Lower leg skin (tissue), 4 donors: ENCODE measurements around the gene GRIK4. TPM values are rescaled to one million over a fixed set of nuclear protein-coding genes. Genes with fewer than 3 reads are reported as not detected.
"Not testable (repeated sequence)": the region's sequence is repeated elsewhere in the genome, so short reads cannot be mapped to it uniquely, and the experiment has no call there.

Experiments
- DNase-seq, 2 donors: peaks; one replicate each; pipeline ENCODE4 v3.0.0-alpha.2; 2019; ENCODE audit warnings: low spot score in 2 of 2
- H3K4me3 ChIP-seq: fragments of 200-600 bp; sonication (generic); 2 replicates; pipeline ENCODE4 v1.5.1; 2017; ENCODE audit warnings: mild to moderate bottlenecking, low read depth; ENCODE audit not compliant: poor library complexity, severe bottlenecking
- CTCF ChIP-seq, 3 donors: fragments of 450-650 bp; IDR thresholded peaks; one replicate each; pipeline ENCODE4 v1.5.1; 2016; ENCODE audit warnings: antibody characterized with exemption in 3 of 3, mild to moderate bottlenecking in 3 of 3, moderate library complexity in 2 of 3
- POLR2A ChIP-seq, 2 donors: fragments of 450-650 bp; IDR thresholded peaks; one replicate each; pipeline ENCODE4 v1.6.1; 2016 to 2017; ENCODE audit warnings: antibody characterized with exemption in 2 of 2, mild to moderate bottlenecking in 1 of 2, moderate library complexity in 1 of 2
- WGBS, 2 donors: methylation state at CpG; one replicate each; pipeline ENCODE4 v1.1.5; 2018; 5-methylcytosine and 5-hydroxymethylcytosine counted together
- intact Hi-C: fragments of 100-400 bp; cut with DNase I; formaldehyde crosslinking; loops from one replicate; pipeline ENCODE4 v1.15.0; 2023; ENCODE audit warnings: low total_unique reads
- total RNA-seq, 4 donors: library from RNA; depleted of rRNA; stranded (reverse); fragments of >200 nt; gene quantifications; one replicate each; pipeline ENCODE4 v1.1.0, GENCODE V29; 2016

GRIK4 gene
- total RNA-seq, 4 donors from 2014 or later: 0.06 to 0.67 TPM; not detected in 2

- intact Hi-C loops: no loop called here
- 61 to 82% methylated on average over 7 of the region's 7 CpGs for WGBS, 2 donors
- no peak for DNase-seq
These were observed 110.8 kb downstream of the GRIK4 start for GRCh38 chr11:120622189-120622875.

GRCh38 chr11:120624992-120625391 is 113.4 kb downstream of the GRIK4 start:
- DNase-seq, H3K4me3 ChIP-seq: not testable (repeated sequence)

More at GRCh38 chr11:120622189-120622875, 110.8 kb downstream of the GRIK4 start:
- TF ChIP-seq POLR2A (IDR thresholded peaks at IDR 0.05) (no peak), CTCF (IDR thresholded peaks at IDR 0.05) (no peak)
- no peak overlapping the region for H3K4me3 ChIP-seq

GRCh38 chr11:120625565-120625964 is 114.0 kb downstream of the GRIK4 start:
- intact Hi-C loops: no loop called here
- no peak for DNase-seq
- WGBS, 2 donors: 50 to 56% methylated on average over 4 of the region's 4 CpGs
- TF ChIP-seq CTCF (IDR thresholded peaks at IDR 0.05) (no peak), POLR2A (IDR thresholded peaks at IDR 0.05) (no peak)
- no peak overlapping the region for H3K4me3 ChIP-seq

More at GRCh38 chr11:120624992-120625391, 113.4 kb downstream of the GRIK4 start:
- WGBS, 2 donors: 90 to 95% methylated on average over 12 of the region's 12 CpGs
- intact Hi-C loops: not testable (repeated sequence)

GRCh38 chr11:120626791-120627190 is 115.2 kb downstream of the GRIK4 start:
- TF ChIP-seq POLR2A (IDR thresholded peaks at IDR 0.05) (no peak), CTCF (IDR thresholded peaks at IDR 0.05) (no peak)
- intact Hi-C loops: no loop called here
- no peak overlapping the region for H3K4me3 ChIP-seq
- 75 to 89% methylated on average over 7 of the region's 7 CpGs for WGBS, 2 donors
- DNase-seq: no peak

- no peak for DNase-seq
- no peak for TF ChIP-seq CTCF (IDR thresholded peaks at IDR 0.05)
- TF ChIP-seq POLR2A (IDR thresholded peaks at IDR 0.05): no peak
- intact Hi-C loops: no loop called here
- H3K4me3 ChIP-seq: no peak overlapping the region
- 76 to 80% methylated on average over 7 of the region's 7 CpGs for WGBS, 2 donors
These were observed 116.0 kb downstream of the GRIK4 start for GRCh38 chr11:120627327-120628163.

GRCh38 chr11:120629407-120630080 is 118.0 kb downstream of the GRIK4 start:
- 81 to 84% methylated on average over 12 to 13 of the region's 13 CpGs for WGBS, 2 donors

More at GRCh38 chr11:120629407-120630080, 118.0 kb downstream of the GRIK4 start:
- no peak for DNase-seq
- no peak overlapping the region for H3K4me3 ChIP-seq
- TF ChIP-seq POLR2A (IDR thresholded peaks at IDR 0.05): no peak
- no peak for TF ChIP-seq CTCF (IDR thresholded peaks at IDR 0.05)
- intact Hi-C loops: no loop called here
